ENCODE data around the gene HLF. TPM values are rescaled to one million over a fixed set of nuclear protein-coding genes. Genes with fewer than 3 reads are reported as not detected.

HLF gene
- total RNA-seq, 5 donors from 2014 or later (not counting 1 experiment from before 2014, with no cell fraction given), result 0.55 to 5.2 (median 2.5) TPM

- CTCF ChIA-PET, result no interaction called here
- ATAC-seq (replicated peaks in 1 of 4), result no peak
- POLR2A ChIA-PET, result no interaction called here
These were observed 6.1 kb upstream of the HLF start for GRCh38 chr17:55258578-55259135.

GRCh38 chr17:55259684-55260111 lies 5.1 kb upstream of the HLF start:
- H3K4me3 Mint-ChIP-seq, result no peak overlapping the region
- H3K36me3 Mint-ChIP-seq, result no peaks in the 10 kb centered on the region
- H3K9me3 ChIP-seq, result no peaks in the 10 kb centered on the region
- ChIA-PET CTCF (no interaction called here), POLR2A (no interaction called here)
- WGBS (ENCODE audit: insufficient coverage), result 76% methylated on average over 4 of the region's 4 CpGs
- H3K27me3 Mint-ChIP-seq, result peaks cover 57 to 64% of the 10 kb centered on the region in 2 donors
- H3K4me1 Mint-ChIP-seq, result peaks cover 15 to 17% (median 17%) of the 10 kb centered on the region in 3 donors
- peaks cover 12 to 16% of the 10 kb centered on the region in 2 experiments for H3K4me1 ChIP-seq (ENCODE audit: control insufficient read depth in 1 of 2, extremely low read depth in 1 of 2, insufficient read depth in 2 of 2, low read length in 2 of 2)
- no peak for ATAC-seq (replicated peaks in 1 of 4)
- H3K36me3 ChIP-seq (ENCODE audit: control insufficient read depth in 2 of 2, extremely low read depth in 1 of 2, insufficient read depth in 1 of 2, low read length in 1 of 2), result no peaks in the 10 kb centered on the region
- H3K27me3 ChIP-seq (replicated peaks in 1 of 2; ENCODE audit: control insufficient read depth in 2 of 2, extremely low read depth in 1 of 2, insufficient read depth in 2 of 2, low read length in 1 of 2), result peaks cover 10 to 21% of the 10 kb centered on the region in 2 experiments
- H3K27ac Mint-ChIP-seq, result no peak overlapping the region
- H3K4me3 ChIP-seq (ENCODE audit: control insufficient read depth in 1 of 2, extremely low read depth in 1 of 2, low read length in 1 of 2), result no peak overlapping the region
- DNase-seq, result no peak
- peaks cover 0 to 7% (median 0%) of the 10 kb centered on the region in 3 donors for H3K9me3 Mint-ChIP-seq
- H3K27ac ChIP-seq (ENCODE audit: low read length), result no peak overlapping the region

More at GRCh38 chr17:55258578-55259135, 6.1 kb upstream of the HLF start:
- Mint-ChIP-seq H3K27ac (no peak overlapping the region), H3K36me3 (no peaks in the 10 kb centered on the region), H3K27me3 (peaks cover 52 to 60% of the 10 kb centered on the region in 2 donors), H3K9me3 (peaks cover 0 to 7% (median 0%) of the 10 kb centered on the region in 3 donors), H3K4me3 (no peak overlapping the region), H3K4me1 (peaks cover 5 to 8% (median 7%) of the 10 kb centered on the region in 3 donors)
- DNase-seq, result no peak
- no CpG with 5 or more reads among the region's 3 CpGs for whole genome bisulfite sequencing (ENCODE audit: insufficient coverage)
- Histone ChIP-seq H3K27me3 (replicated peaks in 1 of 2; ENCODE audit: control insufficient read depth in 2 of 2, extremely low read depth in 1 of 2, insufficient read depth in 2 of 2, low read length in 1 of 2) (peaks cover 10 to 11% of the 10 kb centered on the region in 2 experiments), H3K36me3 (ENCODE audit: control insufficient read depth in 2 of 2, extremely low read depth in 1 of 2, insufficient read depth in 1 of 2, low read length in 1 of 2) (no peaks in the 10 kb centered on the region), H3K27ac (ENCODE audit: low read length) (no peak overlapping the region), H3K9me3 (no peaks in the 10 kb centered on the region), H3K4me1 (ENCODE audit: control insufficient read depth in 1 of 2, extremely low read depth in 1 of 2, insufficient read depth in 2 of 2, low read length in 2 of 2) (peaks cover 4 to 6% of the 10 kb centered on the region in 2 experiments), H3K4me3 (ENCODE audit: control insufficient read depth in 1 of 2, extremely low read depth in 1 of 2, low read length in 1 of 2) (no peak overlapping the region)

- Histone ChIP-seq H3K36me3 (ENCODE audit: control insufficient read depth in 2 of 2, extremely low read depth in 1 of 2, insufficient read depth in 1 of 2, low read length in 1 of 2) (no peaks in the 10 kb centered on the region), H3K4me1 (ENCODE audit: control insufficient read depth in 1 of 2, extremely low read depth in 1 of 2, insufficient read depth in 2 of 2, low read length in 2 of 2) (peaks cover 18 to 30% of the 10 kb centered on the region in 2 experiments), H3K27ac (ENCODE audit: low read length) (no peak overlapping the region), H3K27me3 (replicated peaks in 1 of 2; ENCODE audit: control insufficient read depth in 2 of 2, extremely low read depth in 1 of 2, insufficient read depth in 2 of 2, low read length in 1 of 2) (peaks cover 11 to 32% of the 10 kb centered on the region in 2 experiments), H3K9me3 (no peaks in the 10 kb centered on the region), H3K4me3 (ENCODE audit: control insufficient read depth in 1 of 2, extremely low read depth in 1 of 2, low read length in 1 of 2) (no peak overlapping the region)
- Mint-ChIP-seq H3K27ac (peak overlapping the region in 1 of 2 donors; percentile 14), H3K27me3 (peaks cover 60 to 62% of the 10 kb centered on the region in 2 donors), H3K4me1 (peaks cover 15 to 22% (median 21%) of the 10 kb centered on the region in 3 donors), H3K36me3 (no peaks in the 10 kb centered on the region), H3K9me3 (peaks cover 0 to 7% (median 0%) of the 10 kb centered on the region in 3 donors), H3K4me3 (no peak overlapping the region)
- CTCF ChIA-PET, result no interaction called here
- ATAC-seq (replicated peaks in 1 of 4), result no peak
- DNase-seq, result no peak
- POLR2A ChIA-PET, result interaction anchor here in 1 of 2 donors (0.6 kb wide), 1 partner anchor 87 kb away, joined by 3 read pairs; no protein-coding TSS in a partner anchor
- WGBS (ENCODE audit: insufficient coverage), result 83% methylated on average over 1 of the region's 2 CpGs
These were observed 3.4 kb upstream of the HLF start for GRCh38 chr17:55261311-55261710.

- ATAC-seq (replicated peaks in 1 of 4), result no peak
- Mint-ChIP-seq H3K27me3 (peaks cover 59 to 67% of the 10 kb centered on the region in 2 donors), H3K36me3 (no peaks in the 10 kb centered on the region), H3K4me3 (peak overlapping the region; percentile 73 to 80 (median 79)), H3K4me1 (peaks cover 15 to 27% (median 24%) of the 10 kb centered on the region in 3 donors), H3K9me3 (peaks cover 0 to 7% (median 0%) of the 10 kb centered on the region in 3 donors), H3K27ac (no peak overlapping the region)
- H3K9me3 ChIP-seq, result no peaks in the 10 kb centered on the region
- peak overlapping the region; percentile 42 to 61 for H3K4me3 ChIP-seq (ENCODE audit: control insufficient read depth in 1 of 2, extremely low read depth in 1 of 2, low read length in 1 of 2)
- 7% methylated on average over 21 of the region's 31 CpGs for WGBS (ENCODE audit: insufficient coverage)
- peaks cover 18 to 30% of the 10 kb centered on the region in 2 experiments for H3K4me1 ChIP-seq (ENCODE audit: control insufficient read depth in 1 of 2, extremely low read depth in 1 of 2, insufficient read depth in 2 of 2, low read length in 2 of 2)
- ChIA-PET CTCF (interaction anchor here (0.6 to 1.0 kb wide), 4 partner anchors 26 to 271 kb away, joined by 3 to 6 read pairs (median 4); no protein-coding TSS in a partner anchor), POLR2A (interaction anchor here in 1 of 2 donors (0.7 kb wide), 1 partner anchor 1500 kb away, joined by 6 read pairs; no protein-coding TSS in a partner anchor)
- H3K27ac ChIP-seq (ENCODE audit: low read length), result no peak overlapping the region
- no peaks in the 10 kb centered on the region for H3K36me3 ChIP-seq (ENCODE audit: control insufficient read depth in 2 of 2, extremely low read depth in 1 of 2, insufficient read depth in 1 of 2, low read length in 1 of 2)
- peaks cover 10 to 32% of the 10 kb centered on the region in 2 experiments for H3K27me3 ChIP-seq (replicated peaks in 1 of 2; ENCODE audit: control insufficient read depth in 2 of 2, extremely low read depth in 1 of 2, insufficient read depth in 2 of 2, low read length in 1 of 2)
- peak in 8 of 35 experiments; percentile 9 to 35 (median 14) for DNase-seq
These were observed 1.0 kb upstream of the HLF start for GRCh38 chr17:55263569-55264277.

- H3K9me3 ChIP-seq, result no peaks in the 10 kb centered on the region
- DNase-seq (peak in 1 of 35 experiments; percentile 22), ATAC-seq (replicated peaks in 1 of 4) (peak in 2 of 4 experiments; percentile 3 to 4)
- WGBS (ENCODE audit: insufficient coverage), result no CpG with 5 or more reads among the region's 13 CpGs
- H3K4me1 ChIP-seq (ENCODE audit: control insufficient read depth in 1 of 2, extremely low read depth in 1 of 2, insufficient read depth in 2 of 2, low read length in 2 of 2), result peaks cover 18 to 30% of the 10 kb centered on the region in 2 experiments
- Mint-ChIP-seq H3K4me3 (peak overlapping the region; percentile 73 to 80 (median 79)), H3K4me1 (peaks cover 15 to 27% (median 24%) of the 10 kb centered on the region in 3 donors), H3K27ac (peak overlapping the region in 1 of 2 donors; percentile 36), H3K9me3 (peaks cover 0 to 7% (median 0%) of the 10 kb centered on the region in 3 donors), H3K36me3 (no peaks in the 10 kb centered on the region), H3K27me3 (peaks cover 58 to 68% of the 10 kb centered on the region in 2 donors)
- peaks cover 10 to 32% of the 10 kb centered on the region in 2 experiments for H3K27me3 ChIP-seq (replicated peaks in 1 of 2; ENCODE audit: control insufficient read depth in 2 of 2, extremely low read depth in 1 of 2, insufficient read depth in 2 of 2, low read length in 1 of 2)
- no peaks in the 10 kb centered on the region for H3K36me3 ChIP-seq (ENCODE audit: control insufficient read depth in 2 of 2, extremely low read depth in 1 of 2, insufficient read depth in 1 of 2, low read length in 1 of 2)
- H3K27ac ChIP-seq (ENCODE audit: low read length), result no peak overlapping the region
- peak overlapping the region; percentile 42 to 61 for H3K4me3 ChIP-seq (ENCODE audit: control insufficient read depth in 1 of 2, extremely low read depth in 1 of 2, low read length in 1 of 2)
- ChIA-PET POLR2A (interaction anchor here in 1 of 2 donors (0.7 kb wide), 1 partner anchor 1499 kb away, joined by 6 read pairs; no protein-coding TSS in a partner anchor), CTCF (interaction anchor here (0.6 to 1.2 kb wide), 5 partner anchors 26 to 272 kb away, joined by 3 to 6 read pairs (median 4); no protein-coding TSS in a partner anchor)
These were observed 499 bp upstream of the HLF start for GRCh38 chr17:55264278-55264644.
